K562 (cell line): ENCODE results near the gene CD101. TPM values are rescaled to one million over a fixed set of nuclear protein-coding genes. Genes with fewer than 3 reads are reported as not detected.

Experiments used
- ATAC-seq: fragments of 200-7000 bp; cut with Tn5 transposase; 3 replicates; pipeline ENCODE4 v1.9.1; 2020; ENCODE audit warnings: moderate library complexity
- BruUV-seq: library from RNA; stranded (reverse); fragments of 400-500 nt; replicated peaks from 2 replicates; lab custom pipeline; 2021; lab: Mats Ljungman, UMichigan
- CTCF ChIA-PET: fragments of 300-600 bp; formaldehyde crosslinking; extraction: SDS; loops from one replicate; lab custom pipeline; 2021; ENCODE audit warnings: low intra/inter-chr PET ratio; lab: Yijun Ruan, JAX
- POLR2A ChIA-PET: fragments of 300-600, 350-650 bp; sonication (Branson Sonifier 250); formaldehyde crosslinking; extraction: SDS; loops from one replicate; lab custom pipeline; 2021; ENCODE audit warnings: antibody characterized with exemption, inconsistent platforms; lab: Yijun Ruan, JAX
- DNase-seq, 4 experiments: peaks; one replicate each; pipeline versions ENCODE4 v3.0.0 to v3.0.0-alpha.2; 2011 to 2018; ENCODE audit warnings: low spot score in 3 of 4, mixed read lengths in 3 of 4; ENCODE audit errors: extremely low read depth in 1 of 4
- FAIRE-seq: peaks from 2 replicates; lab custom pipeline; 2011; peaks lifted over from hg19 to GRCh38; lab: Jason Lieb, UNC
- H2AFZ ChIP-seq: 2 replicates; pipeline ENCODE4 v1.6.0; 2011; ENCODE audit warnings: low read depth, low read length, control low read depth, inconsistent platforms
- H3K27ac ChIP-seq: fragments of 200-600 bp; 3 replicates; pipeline ENCODE4 v1.8.0; 2011; ENCODE audit warnings: low read depth, mild to moderate bottlenecking, control low read depth, inconsistent platforms, low read length, moderate library complexity, mixed read lengths; ENCODE audit errors: extremely low read depth
- H3K27me3 ChIP-seq, 2 experiments: fragments of 300-600 bp in 1 of 2; 2 replicates in 1 of 2; 3 replicates in 1 of 2; pipeline versions ENCODE4 v1.6.0 to v1.8.0; 2011; ENCODE audit warnings: inconsistent platforms in 2 of 2, low read length in 2 of 2, mild to moderate bottlenecking in 1 of 2, mixed read lengths in 1 of 2, moderate library complexity in 1 of 2; ENCODE audit not compliant: control insufficient read depth in 2 of 2, insufficient read depth in 2 of 2
- H3K36me3 ChIP-seq: fragments of 300-600 bp; 3 replicates; pipeline ENCODE4 v1.8.0; 2011; ENCODE audit warnings: mild to moderate bottlenecking, low read length, inconsistent platforms; ENCODE audit not compliant: control insufficient read depth, insufficient read depth
- H3K4me1 ChIP-seq, 2 experiments: fragments of 200-600 bp in 1 of 2; replicated peaks in 1 of 2; 2 replicates in 1 of 2; 3 replicates in 1 of 2; pipeline versions ENCODE4 v1.5.1 to v1.8.0; 2011; ENCODE audit warnings: inconsistent platforms in 2 of 2, low read length in 2 of 2, mild to moderate bottlenecking in 1 of 2, mixed read lengths in 1 of 2, moderate library complexity in 1 of 2; ENCODE audit not compliant: control insufficient read depth in 2 of 2, insufficient read depth in 2 of 2
- H3K4me2 ChIP-seq: 2 replicates; pipeline ENCODE4 v1.6.1; 2011; ENCODE audit warnings: low read length, control low read depth, inconsistent platforms, mixed read lengths; ENCODE audit not compliant: insufficient read depth
- H3K4me3 ChIP-seq: fragments of 200-600 bp; sonication (generic), shearing (Covaris generic); 2 replicates; pipeline ENCODE4 v1.5.1; 2016; ENCODE audit warnings: control low read depth, inconsistent platforms
- H3K79me2 ChIP-seq: fragments of 200-600 bp; 3 replicates; pipeline ENCODE4 v1.8.0; 2011; ENCODE audit warnings: low read length, inconsistent platforms; ENCODE audit not compliant: control insufficient read depth, insufficient read depth
- H3K9ac ChIP-seq, 2 experiments: 2 replicates each; pipeline versions ENCODE4 v1.6.0 to v1.6.1; 2011; ENCODE audit warnings: low read depth in 2 of 2, low read length in 2 of 2, control low read depth in 1 of 2, inconsistent platforms in 1 of 2, mild to moderate bottlenecking in 1 of 2, mixed read lengths in 1 of 2; ENCODE audit not compliant: insufficient read depth in 1 of 2
- H3K9me1 ChIP-seq: one replicate; pipeline ENCODE4 v1.6.0; 2011; ENCODE audit warnings: inconsistent platforms, mild to moderate bottlenecking, low read length, moderate library complexity; ENCODE audit not compliant: control insufficient read depth, insufficient read depth
- H3K9me3 ChIP-seq: replicated peaks from 2 replicates; pipeline ENCODE4 v1.5.1; 2011; ENCODE audit warnings: low read depth, low read length, inconsistent platforms; ENCODE audit not compliant: control insufficient read depth, insufficient read depth
- H4K20me1 ChIP-seq: replicated peaks from 2 replicates; pipeline ENCODE4 v1.6.1; 2011; ENCODE audit warnings: low read length, inconsistent platforms, mixed read lengths; ENCODE audit not compliant: control insufficient read depth, insufficient read depth
- BHLHE40 ChIP-seq: IDR thresholded peaks from 2 replicates; pipeline ENCODE4 v1.6.1; 2011; ENCODE audit warnings: low read length, improper control_type of control experiment
- MTA3 ChIP-seq: fragments of 450-650 bp; formaldehyde crosslinking; IDR thresholded peaks from 2 replicates; pipeline ENCODE4 v1.6.1; 2017; ENCODE audit warnings: mild to moderate bottlenecking, borderline replicate concordance
- NCOA1 ChIP-seq: fragments of 450-650 bp; IDR thresholded peaks from 2 replicates; pipeline ENCODE4 v1.6.1; 2016; ENCODE audit warnings: low read depth
- PTTG1 ChIP-seq: fragments of 450-650 bp; IDR thresholded peaks from 2 replicates; pipeline ENCODE4 v1.6.1; 2016; ENCODE audit warnings: low read depth, mild to moderate bottlenecking, missing genetic modification characterization, missing compliant biosample characterization
- RFX1 ChIP-seq: fragments of 450-650 bp; IDR thresholded peaks from 2 replicates; pipeline ENCODE4 v1.6.1; 2016; ENCODE audit warnings: mild to moderate bottlenecking, moderate library complexity
- WGBS: fragments of 100-300 bp; shearing (Covaris generic); methylation state at CpG from one replicate; pipeline ENCODE4 v1.1.6; 2016; ENCODE audit warnings: low coverage, mixed read lengths; ENCODE audit not compliant: insufficient coverage; ENCODE audit errors: missing lambda C conversion rate; 5-methylcytosine and 5-hydroxymethylcytosine counted together
- in situ Hi-C: fragments of 300-500 bp; cut with MboI; formaldehyde crosslinking; loops from 4 replicates; pipeline ENCODE4 v1.15.0; 2018; ENCODE audit warnings: inconsistent platforms, mixed read lengths
- intact Hi-C: fragments of 100-400 bp; cut with micrococcal nuclease; formaldehyde crosslinking; loops from 2 replicates; pipeline ENCODE4 v1.14.2; 2022
- polyA plus RNA-seq, 8 experiments: library from polyadenylated mRNA; depleted of rRNA in 4 of 8; stranded (reverse) in 5 of 8; unstranded in 3 of 8; fragments of >200 nt; fragmentation: Nextera tagmentation in 2 of 8; fragmentation: Illumina TruSeq in 1 of 8; extraction: Ambion mirVana in 2 of 8; extraction: Trizol in 1 of 8; gene quantifications; 2 replicates each; pipeline versions ENCODE4 v1.2.1 to v1.2.3, GENCODE V29; 2011 to 2014; ENCODE audit warnings: inconsistent platforms in 1 of 8, missing spikeins in 1 of 8
- total RNA-seq, 7 experiments: library from RNA; depleted of rRNA in 6 of 7; stranded (reverse); fragments of >200 nt in 6 of 7; fragmentation: Illumina TruSeq in 2 of 7; extraction: Trizol in 2 of 7; gene quantifications; 2 replicates each; pipeline versions ENCODE4 v1.2.1 to v1.2.3, GENCODE V29; 2011 to 2021; ENCODE audit warnings: low replicate concordance in 1 of 7
- TF ChIP-seq, protein P1 (sequence below): fragments of 450-650 bp; conservative IDR thresholded peaks from 2 replicates; pipeline ENCODE4 v1.6.1; 2016; ENCODE audit warnings: missing genetic modification characterization, low read depth, mild to moderate bottlenecking, control low read depth, missing compliant biosample characterization
- TF ChIP-seq, protein P2 (sequence below): fragments of 250-450 bp; sonication (Bioruptor Pico); IDR thresholded peaks from 2 replicates; pipeline ENCODE4 v1.8.0; 2021; ENCODE audit warnings: moderate library complexity, mild to moderate bottlenecking, inconsistent platforms

Gene CD101
- total and polyA plus RNA-seq, 9 of the 15 experiments (the other 6 are each of a cell fraction or from before 2014, with no cell fraction given): 0.04 to 1.1 (median 0.20) TPM

- intact Hi-C loops: no loop called here
- Histone ChIP-seq H3K27me3 (no peaks in the 10 kb centered on the region; a peak in 2 of 5 replicates), H3K4me3 (no peak overlapping the region), H3K9me3 (no peaks in the 10 kb centered on the region), H3K27ac (no peak overlapping the region), H3K4me1 (no peaks in the 10 kb centered on the region), H3K4me2 (no peak overlapping the region), H3K9me1 (no peaks in the 10 kb centered on the region), H2AFZ (no peak overlapping the region), H3K36me3 (no peaks in the 10 kb centered on the region), H4K20me1 (no peaks in the 10 kb centered on the region)
- ChIA-PET CTCF (no interaction called here), POLR2A (interaction anchor here (2.0 kb wide), 1 partner anchor 9 kb away, joined by 7 read pairs; no protein-coding TSS in a partner anchor)
- no TSS peak for BruUV-seq
- in situ Hi-C loops: no loop called here
- ATAC-seq (no peak), DNase-seq (no peak)
- 16% methylated on average over 3 of the region's 3 CpGs for WGBS
- TF ChIP-seq PTTG1 (no peak), MTA3 (no peak), BHLHE40 (no peak), NCOA1 (no peak), RFX1 (peak; percentile 55)
- TF ChIP-seq, protein P1, sequence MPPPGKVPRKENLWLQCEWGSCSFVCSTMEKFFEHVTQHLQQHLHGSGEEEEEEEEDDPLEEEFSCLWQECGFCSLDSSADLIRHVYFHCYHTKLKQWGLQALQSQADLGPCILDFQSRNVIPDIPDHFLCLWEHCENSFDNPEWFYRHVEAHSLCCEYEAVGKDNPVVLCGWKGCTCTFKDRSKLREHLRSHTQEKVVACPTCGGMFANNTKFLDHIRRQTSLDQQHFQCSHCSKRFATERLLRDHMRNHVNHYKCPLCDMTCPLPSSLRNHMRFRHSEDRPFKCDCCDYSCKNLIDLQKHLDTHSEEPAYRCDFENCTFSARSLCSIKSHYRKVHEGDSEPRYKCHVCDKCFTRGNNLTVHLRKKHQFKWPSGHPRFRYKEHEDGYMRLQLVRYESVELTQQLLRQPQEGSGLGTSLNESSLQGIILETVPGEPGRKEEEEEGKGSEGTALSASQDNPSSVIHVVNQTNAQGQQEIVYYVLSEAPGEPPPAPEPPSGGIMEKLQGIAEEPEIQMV (tag): no peak
- TF ChIP-seq, protein P2, sequence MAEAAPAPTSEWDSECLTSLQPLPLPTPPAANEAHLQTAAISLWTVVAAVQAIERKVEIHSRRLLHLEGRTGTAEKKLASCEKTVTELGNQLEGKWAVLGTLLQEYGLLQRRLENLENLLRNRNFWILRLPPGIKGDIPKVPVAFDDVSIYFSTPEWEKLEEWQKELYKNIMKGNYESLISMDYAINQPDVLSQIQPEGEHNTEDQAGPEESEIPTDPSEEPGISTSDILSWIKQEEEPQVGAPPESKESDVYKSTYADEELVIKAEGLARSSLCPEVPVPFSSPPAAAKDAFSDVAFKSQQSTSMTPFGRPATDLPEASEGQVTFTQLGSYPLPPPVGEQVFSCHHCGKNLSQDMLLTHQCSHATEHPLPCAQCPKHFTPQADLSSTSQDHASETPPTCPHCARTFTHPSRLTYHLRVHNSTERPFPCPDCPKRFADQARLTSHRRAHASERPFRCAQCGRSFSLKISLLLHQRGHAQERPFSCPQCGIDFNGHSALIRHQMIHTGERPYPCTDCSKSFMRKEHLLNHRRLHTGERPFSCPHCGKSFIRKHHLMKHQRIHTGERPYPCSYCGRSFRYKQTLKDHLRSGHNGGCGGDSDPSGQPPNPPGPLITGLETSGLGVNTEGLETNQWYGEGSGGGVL (CRISPR knock-in tag): no peak
- TF ChIP-seq, all 486 proteins: peak for 1
- no peaks in the 10 kb centered on the region for H3K79me2 ChIP-seq
- FAIRE-seq: no peak
- H3K9ac ChIP-seq: no peak overlapping the region
These were observed 8.9 kb downstream of the CD101 start for GRCh38 chr1:117010310-117010969.
